ENCODE data around the gene MYCN. TPM values are rescaled to one million over a fixed set of nuclear protein-coding genes. Genes with fewer than 3 reads are reported as not detected.
A peak's percentile ranks its signal among the peaks of the same experiment; 100 is the strongest.
"Not testable (repeated sequence)": the region's sequence is repeated elsewhere in the genome, so short reads cannot be mapped to it uniquely, and the experiment has no call there.

Gene MYCN
- total RNA-seq, 1 donor from 2014 or later, result not detected

DNA sequence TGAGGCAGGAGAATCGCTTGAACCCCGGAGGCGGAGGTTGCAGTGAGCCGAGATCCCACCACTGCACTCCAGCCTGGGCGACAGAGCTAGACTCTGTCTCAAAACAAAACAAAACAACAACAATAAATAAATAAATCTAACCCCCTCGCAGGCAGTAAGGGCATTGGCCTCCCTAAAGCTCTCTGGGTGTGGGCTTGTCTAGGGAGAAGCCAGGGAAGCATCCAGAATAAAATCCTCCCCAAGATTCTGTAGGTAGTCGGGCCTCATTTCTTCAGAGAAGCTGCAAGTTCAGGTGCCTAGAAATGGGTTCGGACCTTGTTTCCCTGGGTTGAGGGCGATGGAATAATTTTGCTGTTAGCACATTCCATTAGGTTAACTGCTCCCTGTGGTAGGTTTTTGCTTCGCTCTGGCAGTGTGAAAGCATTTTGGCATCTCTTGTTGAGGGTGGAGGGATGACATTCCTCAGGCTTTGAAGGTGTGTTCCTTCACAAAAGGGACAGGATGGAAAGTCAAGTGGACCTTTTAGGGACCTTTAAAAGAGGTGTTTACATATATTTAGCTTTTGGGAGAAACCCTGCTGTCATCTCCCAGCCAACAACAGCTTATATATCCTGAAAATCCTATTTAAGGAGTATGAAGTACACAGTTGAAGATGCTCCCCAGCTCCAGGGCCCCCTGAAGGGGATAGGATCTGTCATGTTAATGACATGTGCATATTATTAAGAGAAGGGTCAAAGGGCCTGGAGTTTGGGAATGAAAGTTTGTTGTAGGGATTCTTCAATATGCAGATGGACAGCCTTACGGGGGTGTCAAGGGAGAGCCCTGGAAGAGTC is 17.7 kb downstream of the MYCN start:
- no peak for DNase-seq (ENCODE audit: low read depth)

DNA sequence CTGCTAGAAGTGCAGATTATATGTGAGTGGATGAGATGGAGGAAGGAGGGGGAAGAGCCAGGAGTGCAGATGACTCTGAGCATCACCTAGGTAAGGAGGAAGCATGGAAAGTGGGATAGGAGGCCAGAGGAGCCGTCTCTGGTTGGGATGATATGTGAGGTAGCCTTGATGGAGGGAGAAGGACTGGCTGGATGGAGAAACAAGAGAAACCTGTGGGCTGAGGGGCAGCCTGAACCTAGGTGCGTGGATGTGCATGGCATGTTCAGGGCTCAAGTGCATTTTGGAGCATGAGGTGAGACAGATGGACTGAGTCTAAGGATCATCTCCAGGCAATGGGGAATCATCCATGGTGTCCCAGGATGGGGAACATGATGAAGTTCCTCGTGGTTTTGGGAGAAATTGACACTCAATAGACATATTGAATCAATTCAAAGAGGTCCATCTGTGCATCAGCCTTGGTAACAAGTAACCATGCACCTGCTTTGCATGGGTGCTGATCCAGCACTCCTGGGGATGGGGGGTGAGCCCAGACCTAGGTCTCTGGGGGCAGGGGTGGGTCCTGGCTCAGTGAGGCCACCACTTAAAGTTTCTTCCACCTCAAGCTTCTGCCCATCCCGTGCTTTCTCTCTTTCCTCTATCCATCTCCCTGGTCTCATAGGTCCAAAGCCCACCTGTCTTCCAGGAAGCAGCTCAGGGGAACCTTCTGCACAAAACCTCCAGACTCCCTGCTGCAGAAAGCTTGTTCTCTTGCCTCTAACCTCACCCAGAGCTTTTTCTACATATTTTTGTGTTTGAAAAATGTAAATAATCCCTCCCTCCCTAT is 19.2 kb downstream of the MYCN start:
- DNase-seq (ENCODE audit: low read depth), result no peak

DNA sequence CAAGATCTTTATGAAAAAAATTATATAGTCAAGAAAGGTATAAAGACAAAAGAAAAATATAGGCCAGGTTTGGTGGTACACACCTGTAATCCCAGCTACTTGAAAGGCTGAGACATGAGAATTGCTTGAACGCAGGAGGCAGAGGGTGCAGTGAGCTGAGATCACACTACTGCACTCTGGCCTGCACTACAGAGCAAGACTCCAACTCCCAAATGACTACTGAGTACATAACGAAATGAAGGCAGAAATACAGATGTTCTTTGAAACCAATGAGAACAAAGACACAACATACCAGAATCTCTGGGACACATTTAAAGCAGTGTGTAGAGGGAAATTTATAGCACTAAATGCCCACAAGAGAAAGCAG is 19.8 kb downstream of the MYCN start:
- DNase-seq (ENCODE audit: low read depth), result not testable (repeated sequence)

GRCh38 chr2:15963109-15963976 is 23.0 kb downstream of the MYCN start:
- DNase-seq (ENCODE audit: low read depth), result not testable (repeated sequence)

GRCh38 chr2:15963977-15964670 is 23.8 kb downstream of the MYCN start:
- no peak for DNase-seq (ENCODE audit: low read depth)

GRCh38 chr2:15964936-15965563 is 24.7 kb downstream of the MYCN start:
- DNase-seq (ENCODE audit: low read depth), result no peak

DNA sequence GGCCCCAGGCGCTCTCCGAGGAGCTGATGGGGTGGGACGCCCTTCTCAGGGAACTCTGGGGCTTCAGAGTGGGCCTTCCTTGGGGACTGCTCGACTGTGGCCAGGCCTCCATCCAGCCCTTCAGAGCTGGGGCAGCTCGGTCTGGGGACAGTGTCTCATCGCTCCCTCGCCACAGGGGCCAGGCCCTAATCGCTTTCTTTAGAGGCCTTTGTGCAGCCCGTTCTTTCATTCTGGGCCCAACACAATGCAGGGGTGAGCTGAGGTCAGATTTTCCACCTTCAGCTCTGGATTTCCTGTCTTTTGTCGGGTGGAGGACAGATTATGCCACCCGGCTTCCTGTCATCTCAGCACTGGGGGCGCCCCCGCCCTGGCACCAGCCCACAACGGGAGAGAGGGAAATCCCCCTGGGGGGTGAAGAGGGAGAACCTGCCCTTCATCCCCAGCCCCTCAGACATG is 25.2 kb downstream of the MYCN start:
- DNase-seq (ENCODE audit: low read depth), result no peak

DNA sequence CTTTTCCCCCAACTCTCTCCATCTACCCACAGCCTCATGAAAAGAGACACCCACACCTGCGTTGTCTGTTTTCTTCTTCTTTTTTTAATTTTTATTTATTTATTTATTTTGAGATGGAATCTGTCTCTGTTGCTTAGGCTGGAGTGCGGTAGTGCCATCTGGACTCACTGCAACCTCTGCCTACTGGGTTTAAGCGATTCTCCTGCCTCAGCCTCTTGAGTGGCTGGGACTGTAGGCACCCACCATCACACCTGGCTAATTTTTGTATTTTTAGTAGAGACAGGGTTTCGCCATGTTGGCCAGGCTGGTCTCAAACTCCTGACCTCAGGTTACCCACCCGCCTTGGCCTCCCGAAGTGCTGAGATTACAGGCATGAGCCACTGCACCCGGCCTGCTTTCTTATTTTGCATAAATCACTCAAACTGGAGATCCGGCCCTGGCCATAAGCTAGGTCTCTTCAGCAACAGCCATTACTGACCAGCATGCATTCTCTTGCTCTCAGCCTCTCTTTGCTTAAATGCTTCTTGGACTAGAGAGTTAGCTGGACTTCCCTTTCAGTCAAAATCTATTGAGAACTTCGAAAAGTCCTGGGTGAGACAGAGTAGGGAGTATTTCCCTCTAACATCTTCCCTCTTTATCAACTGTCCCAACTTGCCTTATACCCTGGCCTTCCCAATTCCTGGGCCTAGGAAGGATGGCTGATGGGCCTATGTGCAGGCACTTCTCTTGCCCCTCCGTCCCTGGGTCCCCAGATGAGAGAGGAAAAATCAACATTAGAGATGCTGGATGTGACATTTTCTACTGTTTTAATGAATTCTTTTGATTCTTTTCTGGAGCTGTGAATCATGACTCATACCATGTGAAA is 27.3 kb downstream of the MYCN start:
- DNase-seq (ENCODE audit: low read depth), result no peak

GRCh38 chr2:15968280-15969178 is 28.2 kb downstream of the MYCN start:
- DNase-seq (ENCODE audit: low read depth), result peak; percentile 15

- DNase-seq (ENCODE audit: low read depth), result no peak
Observed at GRCh38 chr2:15969214-15969613, 28.9 kb downstream of the MYCN start.

DNA sequence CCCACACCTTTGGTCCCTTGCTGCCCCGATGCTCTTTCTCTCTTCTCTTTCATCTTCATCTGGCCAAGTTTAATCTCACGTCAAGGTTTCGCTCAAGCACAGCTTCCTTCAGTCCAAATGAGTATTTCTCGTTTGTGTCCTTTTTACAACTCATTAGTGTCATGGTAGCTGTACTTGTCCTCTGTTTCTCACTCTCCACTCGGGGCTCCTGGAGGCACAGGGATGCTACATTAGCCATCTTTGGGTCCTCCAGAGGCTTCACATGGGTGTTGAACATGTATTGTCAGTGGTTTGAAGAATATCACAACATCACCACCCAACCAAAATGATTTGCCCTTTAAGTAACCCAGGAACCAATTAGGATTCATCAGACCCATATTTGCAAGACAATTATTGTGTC is 30.4 kb downstream of the MYCN start:
- DNase-seq (ENCODE audit: low read depth), result no peak

DNA sequence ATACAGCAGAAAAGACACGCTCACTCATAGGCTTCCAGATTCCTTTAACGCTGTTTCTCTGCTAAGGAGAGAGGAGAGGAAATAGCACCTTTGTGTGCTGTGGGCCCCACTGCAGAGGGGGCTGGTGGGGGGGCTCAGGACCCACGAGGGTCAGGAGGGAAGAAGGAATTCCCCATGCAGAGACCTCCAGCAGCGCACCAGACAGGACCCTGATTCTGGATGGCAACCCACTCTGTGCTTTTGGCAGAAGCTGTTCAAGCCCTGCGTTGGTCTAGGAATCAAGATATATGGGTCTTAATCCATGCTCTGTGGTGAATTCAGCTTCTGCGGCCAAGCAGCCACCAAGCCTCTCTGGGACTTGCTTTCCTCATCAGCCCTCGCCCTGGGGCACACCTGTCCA is 31.0 kb downstream of the MYCN start:
- DNase-seq (ENCODE audit: low read depth), result no peak

DNA sequence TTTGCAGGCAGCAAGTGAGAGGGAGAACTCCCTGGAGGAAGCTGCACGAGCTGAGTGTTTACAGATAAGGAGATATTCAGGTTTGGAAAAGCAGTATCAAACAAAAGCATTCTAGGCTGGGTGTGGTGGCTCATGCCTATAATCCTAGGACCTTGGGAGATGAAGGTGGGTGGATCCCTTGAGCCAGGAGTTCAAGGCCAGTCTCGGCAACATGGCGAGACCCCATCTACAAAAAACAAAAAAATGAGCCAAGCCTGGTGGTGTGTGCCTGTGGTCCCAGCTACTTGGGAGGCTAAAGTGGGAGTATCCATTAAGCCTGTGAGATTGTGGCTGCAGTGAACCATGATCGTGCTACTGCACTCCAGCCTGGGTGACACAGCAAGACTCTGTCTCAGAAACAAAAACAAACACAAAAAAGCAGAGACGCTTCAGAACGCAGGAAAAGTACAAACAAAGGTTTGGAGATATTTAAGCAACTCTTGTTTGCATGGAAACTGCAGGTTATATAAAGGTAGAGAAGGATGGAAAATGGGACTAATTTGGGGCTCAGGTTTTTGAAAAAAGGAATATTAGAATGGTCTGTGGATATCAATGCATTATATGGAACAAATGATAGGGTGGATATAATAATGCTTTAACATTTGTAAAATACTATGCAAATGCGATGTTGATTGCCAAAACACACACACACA is 31.6 kb downstream of the MYCN start:
- no peak for DNase-seq (ENCODE audit: low read depth)

DNA sequence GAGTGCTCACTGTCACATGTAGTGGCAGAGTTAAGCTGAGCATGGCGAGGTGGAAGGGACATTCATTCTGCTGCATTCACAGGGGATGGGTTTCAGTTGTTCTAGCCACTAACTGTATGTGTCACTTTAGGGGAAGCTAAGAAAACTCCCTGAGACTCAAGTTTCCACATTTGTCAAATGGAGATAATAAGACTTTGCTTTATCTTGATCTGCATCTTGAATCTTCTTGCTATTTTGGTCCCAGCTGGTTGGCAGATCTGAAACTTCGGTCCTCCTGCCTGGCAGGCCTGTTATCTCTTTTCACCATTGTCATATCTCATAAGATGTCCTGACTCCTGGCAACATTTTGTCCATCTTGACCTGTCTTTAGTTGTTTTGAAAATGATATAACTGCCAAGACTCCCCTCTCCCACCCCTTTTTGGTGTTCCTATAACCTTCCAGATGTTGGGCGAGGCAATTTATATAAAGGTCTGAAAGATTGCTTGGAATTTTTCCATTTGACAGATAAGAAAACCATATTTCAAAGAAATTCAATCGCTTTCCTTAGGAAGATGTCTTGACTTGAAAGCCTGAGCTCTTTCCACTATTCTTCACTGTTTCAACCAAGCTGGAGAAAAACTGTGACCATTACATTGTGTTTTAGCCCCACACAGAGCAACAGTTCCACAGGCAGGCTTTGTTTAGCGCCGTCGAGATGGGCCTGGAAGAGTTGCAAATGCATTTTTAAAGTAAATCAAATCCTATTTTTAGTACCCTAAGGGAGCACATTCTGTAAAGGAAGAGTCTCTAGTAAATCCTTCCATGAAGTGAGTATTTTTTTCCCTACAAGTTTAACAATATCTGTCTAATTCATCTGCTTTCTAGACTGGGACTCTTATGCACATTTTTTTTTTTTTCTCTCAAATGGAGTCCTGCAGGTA is 33.4 kb downstream of the MYCN start:
- no peak for DNase-seq (ENCODE audit: low read depth)

- no peak for DNase-seq (ENCODE audit: low read depth)
Observed at GRCh38 chr2:15974565-15975260, 34.4 kb downstream of the MYCN start.

DNA sequence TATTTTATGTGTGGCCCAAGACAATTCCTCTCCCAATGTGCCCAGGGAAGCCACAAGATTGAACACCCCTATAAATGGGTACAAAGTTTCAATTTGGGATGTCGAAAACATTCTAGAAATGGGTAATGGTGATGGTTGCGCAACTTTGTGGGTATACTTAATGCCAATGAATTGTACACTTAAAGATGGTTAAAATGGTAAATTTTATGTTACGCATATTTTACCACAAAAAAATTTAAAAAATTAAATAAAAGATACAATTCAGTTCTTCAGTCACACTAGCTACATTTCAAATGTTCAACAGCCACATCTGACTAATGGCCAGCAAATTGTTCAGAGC is 34.9 kb downstream of the MYCN start:
- no peak for DNase-seq (ENCODE audit: low read depth)

- no peak for DNase-seq (ENCODE audit: low read depth)
Observed at GRCh38 chr2:15975676-15976075, 35.3 kb downstream of the MYCN start.
